ENCODE results near the gene GMCL1. TPM values are rescaled to one million over a fixed set of nuclear protein-coding genes. Genes with fewer than 3 reads are reported as not detected.
"Not testable (repeated sequence)": the region's sequence is repeated elsewhere in the genome, so short reads cannot be mapped to it uniquely, and the experiment has no call there.

GMCL1 gene
- total RNA-seq, result 29.0 TPM

- DNase-seq (ENCODE audit: low spot score), result peak; percentile 98
Measured at GRCh38 chr2:69829256-69830044, at the start of gene GMCL1. Gene GMCL1 (plus strand): TSS chr2:69829660. CDS start chr2:69829893, 233 bp downstream.

- DNase-seq (ENCODE audit: low spot score), result no peak
Measured at GRCh38 chr2:69780921-69781320, 48.5 kb upstream of the GMCL1 start.

GRCh38 chr2:69781321-69782248 lies 47.9 kb upstream of the GMCL1 start:
- DNase-seq (ENCODE audit: low spot score), result peak; percentile 90

DNA sequence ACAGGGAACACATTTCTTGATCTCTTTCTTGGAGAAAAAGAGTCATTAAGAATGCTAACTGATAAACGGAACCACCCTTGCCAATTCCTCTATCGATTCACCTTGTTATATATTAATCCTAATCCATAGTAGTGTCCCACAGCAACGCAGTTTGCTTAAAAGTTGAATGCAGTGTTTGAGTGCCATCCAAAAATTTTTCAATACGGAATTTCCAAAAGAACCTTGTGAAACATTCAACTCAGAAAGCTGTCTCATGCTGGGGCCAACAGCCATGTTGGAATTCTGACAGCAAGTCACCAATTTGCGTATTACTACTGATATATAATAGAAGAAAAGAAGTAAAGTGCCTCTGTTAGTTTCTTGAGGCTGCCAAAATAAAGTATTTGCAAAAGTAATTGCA lies 45.2 kb upstream of the GMCL1 start:
- no peak for DNase-seq (ENCODE audit: low spot score)

DNA sequence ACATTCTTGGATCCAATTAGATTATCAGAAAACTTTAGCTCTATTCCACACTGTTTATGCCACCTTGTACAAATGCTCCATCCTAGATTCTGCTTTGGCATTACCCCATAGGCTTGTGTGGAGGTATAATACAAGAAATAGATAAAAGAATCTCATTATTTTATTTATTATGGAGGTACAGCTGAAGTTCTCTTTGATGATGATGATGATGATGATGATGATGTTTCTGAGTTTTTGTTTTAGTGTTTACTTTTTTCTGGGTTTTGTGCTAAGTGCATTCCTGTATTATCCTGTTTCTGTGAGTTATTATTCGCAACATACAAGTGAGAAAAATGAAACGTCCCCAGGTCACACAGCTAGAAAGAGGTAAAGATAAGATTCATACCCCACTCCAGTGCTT lies 44.1 kb upstream of the GMCL1 start:
- DNase-seq (ENCODE audit: low spot score), result no peak

- DNase-seq (ENCODE audit: low spot score), result no peak
Measured at GRCh38 chr2:69786052-69786560, 43.4 kb upstream of the GMCL1 start.

GRCh38 chr2:69789175-69789721 lies 40.2 kb upstream of the GMCL1 start:
- DNase-seq (ENCODE audit: low spot score), result no peak

DNA sequence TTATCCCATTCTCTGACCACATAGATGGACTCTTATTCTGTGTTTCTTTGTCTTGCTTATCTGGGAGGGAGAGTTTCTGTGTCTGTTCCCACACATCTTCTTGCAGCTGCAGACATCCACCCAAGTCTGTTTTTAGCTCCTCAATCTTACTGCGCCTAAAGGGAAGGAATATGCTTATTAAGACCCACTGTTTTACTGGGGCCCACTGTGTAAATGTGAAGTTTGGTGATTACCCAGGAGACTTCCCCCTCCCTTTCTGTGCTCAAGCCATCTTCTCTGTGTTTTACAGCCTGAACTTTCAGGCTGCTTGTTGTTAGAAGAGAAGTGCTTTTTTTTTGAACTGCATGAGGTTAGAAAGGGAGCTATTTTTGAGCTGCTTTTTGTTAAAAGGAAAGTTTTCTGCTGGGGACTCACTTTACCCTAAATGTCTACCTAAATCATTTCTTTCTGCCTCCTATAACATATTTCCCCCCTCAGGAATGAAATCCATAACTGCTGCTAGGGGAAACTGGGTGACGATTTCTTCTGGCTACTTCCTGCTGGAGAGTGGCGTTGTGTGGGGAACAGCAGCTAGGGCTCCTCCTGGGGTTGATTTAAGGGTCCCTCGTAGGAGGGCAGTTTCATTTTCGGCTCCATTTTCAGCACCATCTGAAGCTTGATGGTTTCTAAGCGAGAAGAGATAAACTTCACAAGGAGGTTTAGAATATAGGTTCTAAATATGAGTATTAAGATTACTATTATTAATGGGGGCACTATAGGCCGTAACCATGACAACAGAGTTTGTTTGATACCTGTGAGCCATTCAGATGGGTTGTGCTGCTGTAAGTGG lies 39.5 kb upstream of the GMCL1 start:
- no peak for DNase-seq (ENCODE audit: low spot score)

DNA sequence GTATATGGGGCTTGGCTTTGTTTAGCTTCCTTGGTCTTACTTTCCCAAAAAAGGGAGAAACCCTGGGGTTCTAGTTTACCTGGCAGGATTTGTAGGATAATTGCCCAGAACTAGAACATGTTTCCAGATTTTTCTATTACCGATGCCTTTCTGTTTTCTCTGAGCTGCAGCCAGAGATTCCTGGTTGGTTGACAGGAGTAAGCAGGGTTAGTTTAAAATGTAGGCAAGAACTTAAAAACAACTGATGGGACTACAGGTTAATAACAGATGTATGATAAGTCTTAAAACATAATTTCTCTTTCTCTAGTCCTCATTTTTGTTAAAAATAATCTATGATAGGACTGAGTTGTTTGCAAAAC lies 38.9 kb upstream of the GMCL1 start:
- DNase-seq (ENCODE audit: low spot score), result no peak

DNA sequence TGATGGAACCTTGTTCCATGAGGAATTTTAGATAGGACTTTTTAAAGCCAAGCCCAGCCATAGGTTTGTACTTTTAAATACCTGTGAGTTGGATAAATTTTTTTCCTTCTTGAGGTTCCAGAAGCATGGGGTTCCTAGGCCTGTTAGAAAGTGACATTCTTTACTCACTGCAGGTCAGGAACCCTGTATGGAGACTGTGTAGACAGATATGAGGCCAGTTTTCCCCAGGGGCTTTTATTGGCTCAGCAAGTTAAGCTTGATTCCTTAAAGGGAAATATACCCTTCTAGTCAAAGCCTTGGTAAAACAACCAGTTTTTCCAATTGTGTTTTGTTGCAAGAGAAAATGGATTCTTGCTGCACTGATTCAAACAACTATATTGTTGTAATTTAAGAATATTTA lies 38.4 kb upstream of the GMCL1 start:
- no peak for DNase-seq (ENCODE audit: low spot score)

GRCh38 chr2:69796174-69796573 lies 33.3 kb upstream of the GMCL1 start:
- no peak for DNase-seq (ENCODE audit: low spot score)

- DNase-seq (ENCODE audit: low spot score), result no peak
Measured at GRCh38 chr2:69797235-69797634, 32.2 kb upstream of the GMCL1 start.

DNA sequence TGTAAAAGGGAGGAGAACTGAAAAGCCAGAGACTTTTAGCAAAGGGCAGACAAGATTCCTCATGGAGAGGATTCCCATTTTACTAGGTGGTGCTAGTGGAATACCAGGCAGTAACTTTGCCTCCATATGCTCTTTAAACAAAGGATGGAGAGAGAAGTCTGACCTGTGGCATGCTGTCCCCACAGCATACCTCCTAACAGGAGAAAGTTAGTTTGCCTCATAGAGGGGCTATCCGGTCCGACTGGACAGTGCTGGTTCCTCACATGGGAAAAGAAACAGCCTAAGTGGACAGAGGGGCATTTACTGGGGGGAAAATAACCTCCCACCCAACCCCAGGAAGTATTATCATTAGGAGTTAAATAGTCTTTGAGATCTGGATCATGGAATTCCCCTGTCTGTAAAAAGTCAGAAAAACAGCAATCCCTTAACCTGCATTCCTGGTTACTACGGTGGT lies 31.6 kb upstream of the GMCL1 start:
- no peak for DNase-seq (ENCODE audit: low spot score)

GRCh38 chr2:69798290-69798908 lies 31.1 kb upstream of the GMCL1 start:
- DNase-seq (ENCODE audit: low spot score), result peak; percentile 19

GRCh38 chr2:69798909-69799526 lies 30.4 kb upstream of the GMCL1 start:
- peak; percentile 10 for DNase-seq (ENCODE audit: low spot score)

DNA sequence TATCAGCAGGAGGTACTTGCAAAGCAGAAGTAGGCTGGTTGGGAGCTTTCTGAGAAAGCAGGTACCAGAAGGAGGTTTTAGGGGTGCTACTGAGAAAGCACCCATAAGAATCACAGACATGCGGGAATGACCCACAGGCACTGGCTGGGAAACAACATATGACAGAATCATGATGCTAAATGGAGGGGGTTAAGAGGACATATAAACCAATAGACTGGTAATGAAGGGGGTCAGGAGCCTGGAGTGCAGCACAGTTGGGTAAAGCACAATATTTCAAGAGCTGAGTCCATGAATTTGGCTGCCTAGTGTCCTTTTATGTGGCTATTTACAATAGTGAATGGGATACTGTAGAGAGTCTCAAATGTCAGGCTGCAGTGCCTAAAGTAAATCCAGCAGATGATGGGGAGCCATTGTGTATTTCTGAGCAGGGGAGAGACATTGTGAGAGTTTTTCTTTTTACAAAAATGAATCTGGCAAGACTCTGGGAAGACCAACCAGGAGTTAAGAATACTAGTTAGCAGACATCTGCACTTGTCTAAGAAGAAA lies 27.6 kb upstream of the GMCL1 start:
- no peak for DNase-seq (ENCODE audit: low spot score)

DNA sequence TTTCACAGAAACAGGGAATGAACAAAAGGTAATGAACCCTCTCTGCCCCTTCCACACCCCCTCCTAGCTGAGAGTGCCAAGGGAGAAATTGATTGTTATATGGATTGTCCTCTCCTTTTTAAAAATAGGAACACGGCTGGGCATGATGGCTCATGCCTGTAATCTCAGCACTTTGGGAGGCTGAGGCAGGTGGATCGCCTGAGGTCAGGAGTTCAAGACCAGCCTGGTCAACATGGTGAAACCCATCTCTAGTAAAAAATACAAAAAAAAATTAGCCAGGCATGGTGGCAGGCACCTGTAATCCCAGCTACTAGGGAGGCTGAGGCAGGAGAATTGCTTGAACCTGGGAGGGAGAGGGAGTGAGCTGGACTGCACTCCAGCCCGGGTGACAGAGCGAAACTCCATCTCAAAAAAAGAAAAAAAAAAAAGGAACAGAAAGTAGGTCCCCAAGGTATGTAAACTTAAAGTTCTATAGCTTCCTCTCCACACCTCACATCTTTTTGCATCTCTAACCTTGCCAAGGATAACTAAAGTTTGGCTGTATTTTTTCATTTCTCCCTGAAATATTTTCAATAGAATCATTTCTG lies 26.6 kb upstream of the GMCL1 start:
- not testable (repeated sequence) for DNase-seq (ENCODE audit: low spot score)

DNA sequence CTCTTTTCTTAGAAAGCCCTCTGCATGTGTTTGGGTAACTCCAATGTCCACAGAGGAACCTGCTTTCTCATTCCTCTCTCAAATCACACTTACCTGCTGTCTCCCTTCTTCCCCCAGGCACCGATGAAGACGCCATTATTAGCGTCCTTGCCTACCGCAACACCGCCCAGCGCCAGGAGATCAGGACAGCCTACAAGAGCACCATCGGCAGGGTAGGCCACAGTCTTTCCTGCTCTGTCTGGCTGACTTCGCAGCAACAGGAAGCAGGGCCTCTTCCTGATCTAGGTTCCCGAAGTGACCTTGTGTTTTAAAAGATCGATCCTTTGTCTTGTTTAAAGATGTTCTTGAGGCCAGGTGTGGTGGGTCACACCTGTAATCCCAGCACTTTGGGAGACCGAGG lies 25.0 kb upstream of the GMCL1 start:
- no peak for DNase-seq (ENCODE audit: low spot score)

- DNase-seq (ENCODE audit: low spot score), result no peak
Measured at GRCh38 chr2:69805887-69806286, 23.6 kb upstream of the GMCL1 start.
